Endothelial cell of umbilical vein (primary cell): ENCODE results near the gene VMP1. TPM values are rescaled to one million over a fixed set of nuclear protein-coding genes. Genes with fewer than 3 reads are reported as not detected.

ENCODE experiments used
- BruUV-seq: library from RNA; stranded (reverse); fragments of 400-500 nt; replicated peaks from 2 replicates; lab custom pipeline; 2021; lab: Mats Ljungman, UMichigan
- CTCF ChIA-PET: fragments of 300-600, 350-600 bp; sonication (Branson Sonifier 250); formaldehyde crosslinking; loops from one replicate; lab custom pipeline; 2021; ENCODE audit warnings: antibody characterized with exemption, inconsistent platforms; lab: Charles Lee
- POLR2A ChIA-PET: fragments of 300-600, 350-600 bp; sonication (Branson Sonifier 250); formaldehyde crosslinking; loops from one replicate; lab custom pipeline; 2021; ENCODE audit warnings: antibody characterized with exemption, inconsistent platforms; lab: Charles Lee
- DNase-seq: peaks from one replicate; pipeline ENCODE4 v3.0.0-alpha.2; 2011; ENCODE audit warnings: low read depth, low spot score
- FAIRE-seq: peaks from 2 replicates; lab custom pipeline; 2011; peaks lifted over from hg19 to GRCh38; lab: Jason Lieb, UNC
- H2AFZ ChIP-seq: 2 replicates; pipeline ENCODE4 v1.6.0; 2012; ENCODE audit warnings: low read depth, low read length, control low read depth, inconsistent platforms
- H3K27ac ChIP-seq: 2 replicates; pipeline ENCODE4 v1.5.1; 2011; ENCODE audit warnings: low read depth, mild to moderate bottlenecking, control low read depth, low read length, moderate library complexity; ENCODE audit not compliant: insufficient read depth
- H3K27me3 ChIP-seq, 2 experiments: 2 replicates each; pipeline versions ENCODE4 v1.6.0 to v1.6.1; 2011; ENCODE audit warnings: low read length in 2 of 2, mixed read lengths in 1 of 2; ENCODE audit not compliant: control insufficient read depth in 2 of 2, insufficient read depth in 2 of 2
- H3K36me3 ChIP-seq, 2 experiments: 2 replicates in 1 of 2; 3 replicates in 1 of 2; pipeline ENCODE4 v1.5.1; 2011; ENCODE audit warnings: low read length in 2 of 2, mild to moderate bottlenecking in 1 of 2, moderate library complexity in 1 of 2; ENCODE audit not compliant: control insufficient read depth in 2 of 2, insufficient read depth in 2 of 2; ENCODE audit errors: extremely low read depth in 1 of 2
- H3K4me1 ChIP-seq: 3 replicates; pipeline ENCODE4 v1.5.1; 2011; ENCODE audit warnings: mild to moderate bottlenecking, low read length; ENCODE audit not compliant: control insufficient read depth, insufficient read depth; ENCODE audit errors: extremely low read depth
- H3K4me2 ChIP-seq: 2 replicates; pipeline ENCODE4 v1.6.1; 2011; ENCODE audit warnings: low read length, control low read depth, mixed read lengths; ENCODE audit not compliant: insufficient read depth
- H3K4me3 ChIP-seq, 3 experiments: fragments of 200-600 bp in 1 of 3; sonication (generic), shearing (Covaris generic) in 1 of 3; replicated peaks in 1 of 3; 2 replicates each; pipeline ENCODE4 v1.5.1; 2011 to 2016; ENCODE audit warnings: control low read depth in 3 of 3, low read length in 3 of 3, mild to moderate bottlenecking in 2 of 3, inconsistent platforms in 1 of 3, low read depth in 1 of 3, moderate library complexity in 1 of 3; ENCODE audit not compliant: insufficient read depth in 1 of 3
- H3K79me2 ChIP-seq: 2 replicates; pipeline ENCODE4 v1.6.0; 2012; ENCODE audit warnings: low read length, inconsistent platforms; ENCODE audit not compliant: control insufficient read depth, insufficient read depth
- H3K9ac ChIP-seq: replicated peaks from 2 replicates; pipeline ENCODE3; 2011; ENCODE audit warnings: low read length, control low read depth; ENCODE audit not compliant: insufficient read depth; ENCODE audit errors: extremely low read depth
- H3K9me1 ChIP-seq: replicated peaks from 3 replicates; pipeline ENCODE4 v1.6.0; 2011; ENCODE audit warnings: mild to moderate bottlenecking, low read length; ENCODE audit not compliant: control insufficient read depth, insufficient read depth; ENCODE audit errors: extremely low read depth
- H3K9me3 ChIP-seq: replicated peaks from 2 replicates; pipeline ENCODE4 v1.5.1; 2012; ENCODE audit warnings: low read length, inconsistent platforms; ENCODE audit not compliant: control insufficient read depth, insufficient read depth
- H4K20me1 ChIP-seq: replicated peaks from 2 replicates; pipeline ENCODE3; 2011; ENCODE audit warnings: mild to moderate bottlenecking, low read length; ENCODE audit not compliant: control insufficient read depth, insufficient read depth; ENCODE audit errors: extremely low read depth
- EZH2 ChIP-seq: IDR thresholded peaks from 2 replicates; pipeline ENCODE4 v1.6.1; 2012; ENCODE audit warnings: borderline replicate concordance, low read depth, mild to moderate bottlenecking, moderate library complexity, low read length, inconsistent platforms; ENCODE audit not compliant: severe bottlenecking
- FOS ChIP-seq: IDR thresholded peaks from 2 replicates; pipeline ENCODE4 v1.6.1; 2011; ENCODE audit warnings: mild to moderate bottlenecking, low read length, moderate library complexity, borderline replicate concordance; ENCODE audit not compliant: insufficient read depth
- GATA2 ChIP-seq: IDR thresholded peaks from 2 replicates; pipeline ENCODE4 v1.7.0; 2011; ENCODE audit warnings: low read depth, mild to moderate bottlenecking, moderate library complexity, mixed read lengths, low read length; ENCODE audit not compliant: insufficient read length, insufficient read depth
- JUN ChIP-seq: IDR thresholded peaks from 2 replicates; pipeline ENCODE4 v1.6.1; 2011; ENCODE audit warnings: borderline replicate concordance, low read depth; ENCODE audit not compliant: insufficient read length, insufficient read depth
- MAX ChIP-seq: IDR thresholded peaks from 2 replicates; pipeline ENCODE4 v1.6.1; 2011; ENCODE audit not compliant: insufficient read depth, insufficient read length
- MYC ChIP-seq: IDR thresholded peaks from one replicate; pipeline ENCODE4 v1.6.1; 2011; ENCODE audit warnings: mild to moderate bottlenecking, low read depth, low read length
- POLR2A ChIP-seq: IDR thresholded peaks from 2 replicates; pipeline ENCODE4 v1.6.1; 2012; ENCODE audit warnings: low read depth, mild to moderate bottlenecking, control low read depth, low read length
- POLR2AphosphoS5 ChIP-seq: IDR thresholded peaks from 2 replicates; pipeline ENCODE4 v1.6.1; 2012; ENCODE audit warnings: low read depth, mild to moderate bottlenecking, control low read depth, low read length, moderate library complexity; ENCODE audit not compliant: insufficient read depth
- dilution Hi-C: fragments of 300-500 bp; cut with MboI; formaldehyde crosslinking; loops from one replicate; pipeline ENCODE4 v1.15.0; 2019; ENCODE audit warnings: low sequenced_read_pairs; ENCODE audit not compliant: extremely low pct_ligation_motif_present
- intact Hi-C: fragments of 100-400 bp; cut with micrococcal nuclease; formaldehyde crosslinking; loops from one replicate; pipeline ENCODE4 v1.10.0; 2022
- polyA plus RNA-seq, 4 experiments: library from polyadenylated mRNA; depleted of rRNA in 3 of 4; stranded (reverse) in 3 of 4; unstranded in 1 of 4; fragments of >200 nt; gene quantifications; 2 replicates each; pipeline versions ENCODE4 v1.2.1 to v1.2.3, GENCODE V29; 2011 to 2012; ENCODE audit warnings: missing spikeins in 1 of 4
- total RNA-seq: library from RNA; stranded (reverse); gene quantifications from 2 replicates; pipeline ENCODE4 v1.2.3, GENCODE V29; 2021
- TF ChIP-seq, protein P1 (sequence below), 2 donors: IDR thresholded peaks; 1 replicate in 1 of 2; 2 replicates in 1 of 2; pipeline ENCODE4 v1.5.1; 2011; ENCODE audit warnings: low read length in 2 of 2, mild to moderate bottlenecking in 2 of 2, moderate library complexity in 2 of 2, control low read depth in 1 of 2, inconsistent platforms in 1 of 2, low read depth in 1 of 2; ENCODE audit not compliant: insufficient read depth in 1 of 2; ENCODE audit errors: extremely low read depth in 1 of 2

VMP1 gene
- total and polyA plus RNA-seq, 2 donors (not counting 3 experiments of a cell fraction or from before 2014, with no cell fraction given) = 138 to 270 TPM

DNA sequence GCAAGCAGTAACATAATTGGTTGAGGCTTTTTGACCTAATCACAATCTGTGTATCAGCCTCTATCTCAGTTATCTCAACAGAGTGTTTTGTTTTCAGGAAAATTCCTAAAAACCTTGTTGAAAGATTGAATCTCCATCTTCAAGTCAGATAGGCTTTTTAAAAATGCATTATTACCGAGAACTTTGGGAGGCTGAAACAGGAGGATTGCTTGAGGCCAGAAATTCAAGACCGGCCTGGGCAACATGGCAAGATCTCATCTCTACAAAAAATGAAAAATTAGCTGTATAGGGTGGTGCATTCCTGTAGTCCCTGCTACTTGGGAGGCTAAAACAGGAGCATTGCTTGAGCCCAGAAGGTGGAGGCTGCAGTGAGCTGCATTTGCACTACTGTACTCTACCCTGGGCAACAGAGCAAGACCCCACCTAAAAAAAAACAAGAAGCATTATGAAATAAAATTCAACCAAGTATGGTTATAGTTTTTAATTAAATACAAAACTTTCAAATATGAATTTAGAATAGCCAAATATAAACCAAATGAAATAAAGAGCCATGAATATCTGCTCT lies 68.4 kb downstream of the VMP1 start:
- ChIA-PET CTCF (no interaction called here), POLR2A (no interaction called here)
- Histone ChIP-seq H4K20me1 (no peaks in the 10 kb centered on the region), H3K4me3 (no peak overlapping the region), H3K27me3 (no peaks in the 10 kb centered on the region), H2AFZ (no peak overlapping the region), H3K4me2 (no peak overlapping the region), H3K27ac (no peak overlapping the region), H3K9me1 (no peaks in the 10 kb centered on the region), H3K4me1 (peaks cover 4% of the 10 kb centered on the region), H3K36me3 (peaks cover 2 to 8% of the 10 kb centered on the region in 2 experiments), H3K9ac (no peak overlapping the region), H3K9me3 (no peaks in the 10 kb centered on the region), H3K79me2 (no peaks in the 10 kb centered on the region)
- TF ChIP-seq MAX = no peak
- no peak for TF ChIP-seq EZH2
- no peak for TF ChIP-seq JUN
- TF ChIP-seq GATA2 = no peak
- TF ChIP-seq POLR2AphosphoS5 = no peak
- no peak for TF ChIP-seq MYC
- no peak for TF ChIP-seq FOS
- TF ChIP-seq POLR2A = no peak
- TF ChIP-seq, protein P1, sequence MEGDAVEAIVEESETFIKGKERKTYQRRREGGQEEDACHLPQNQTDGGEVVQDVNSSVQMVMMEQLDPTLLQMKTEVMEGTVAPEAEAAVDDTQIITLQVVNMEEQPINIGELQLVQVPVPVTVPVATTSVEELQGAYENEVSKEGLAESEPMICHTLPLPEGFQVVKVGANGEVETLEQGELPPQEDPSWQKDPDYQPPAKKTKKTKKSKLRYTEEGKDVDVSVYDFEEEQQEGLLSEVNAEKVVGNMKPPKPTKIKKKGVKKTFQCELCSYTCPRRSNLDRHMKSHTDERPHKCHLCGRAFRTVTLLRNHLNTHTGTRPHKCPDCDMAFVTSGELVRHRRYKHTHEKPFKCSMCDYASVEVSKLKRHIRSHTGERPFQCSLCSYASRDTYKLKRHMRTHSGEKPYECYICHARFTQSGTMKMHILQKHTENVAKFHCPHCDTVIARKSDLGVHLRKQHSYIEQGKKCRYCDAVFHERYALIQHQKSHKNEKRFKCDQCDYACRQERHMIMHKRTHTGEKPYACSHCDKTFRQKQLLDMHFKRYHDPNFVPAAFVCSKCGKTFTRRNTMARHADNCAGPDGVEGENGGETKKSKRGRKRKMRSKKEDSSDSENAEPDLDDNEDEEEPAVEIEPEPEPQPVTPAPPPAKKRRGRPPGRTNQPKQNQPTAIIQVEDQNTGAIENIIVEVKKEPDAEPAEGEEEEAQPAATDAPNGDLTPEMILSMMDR (IDR thresholded peaks at IDR 0.05; ENCODE audit: extremely low read depth in 1 of 2, insufficient read depth in 1 of 2, low read depth in 1 of 2, low read length in 2 of 2) = no peak
- intact Hi-C loops (no loop called here), dilution Hi-C loops (no loop called here)
- no peak for DNase-seq
- no TSS peak for BruUV-seq
- FAIRE-seq = no peak
